ENCODE data around the gene SPRED3. TPM values are rescaled to one million over a fixed set of nuclear protein-coding genes. Genes with fewer than 3 reads are reported as not detected.
A peak's percentile ranks its signal among the peaks of the same experiment; 100 is the strongest.

The SPRED3 gene
- total and polyA plus RNA-seq, 2 donors (not counting 1 experiment from before 2014, with no cell fraction given), result 1.1 to 1.7 TPM

DNA sequence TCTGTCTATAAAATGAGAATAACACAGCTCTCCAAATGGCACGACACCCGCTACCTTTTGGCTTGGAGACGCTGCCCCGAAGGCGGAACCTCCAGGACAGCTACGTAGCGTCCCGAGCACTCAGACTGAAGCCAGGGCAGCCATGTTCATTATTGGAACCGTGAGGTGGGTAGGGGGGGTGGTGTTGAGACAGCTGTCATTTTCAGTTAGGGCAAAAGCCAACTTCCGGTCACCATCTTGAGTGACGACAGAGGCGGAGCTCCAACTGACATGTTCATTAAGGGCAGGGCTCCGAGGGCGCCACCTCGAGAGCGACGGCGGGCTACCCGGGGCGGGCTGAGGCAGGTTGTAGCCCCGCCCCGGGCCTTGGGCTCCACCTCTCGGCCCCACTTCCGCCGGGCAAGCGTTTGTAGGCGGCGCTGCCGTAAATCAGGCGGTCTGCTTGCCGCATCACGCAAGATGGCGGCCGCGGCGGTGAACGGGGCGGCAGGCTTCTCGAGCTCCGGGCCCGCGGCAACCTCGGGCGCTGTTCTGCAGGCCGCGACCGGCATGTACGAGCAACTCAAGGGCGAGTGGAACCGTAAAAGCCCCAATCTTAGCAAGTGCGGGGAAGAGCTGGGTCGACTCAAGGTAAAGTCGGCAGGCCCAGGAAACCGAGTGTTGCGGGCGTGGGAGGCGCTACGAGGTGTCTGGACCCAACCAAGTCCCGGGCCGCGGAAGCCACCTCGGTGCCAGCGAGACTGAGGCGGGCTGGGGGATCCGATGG, 14.0 kb upstream of the SPRED3 start, which contains the start of gene PSMD8:
Gene PSMD8 (plus strand): TSS at position 240 of the 766 bp plus-strand sequence. CDS start 31 bp downstream, at position 271.
- Histone ChIP-seq H3K9me3 (ENCODE audit: control extremely low read depth in 1 of 3, control insufficient read depth in 2 of 3, insufficient read depth in 1 of 3, low read length in 2 of 3) (no peaks in the 10 kb centered on the region), H3K4me1 (ENCODE audit: control insufficient read depth in 2 of 2, insufficient read depth in 2 of 2, low read length in 2 of 2) (peaks cover 17 to 26% of the 10 kb centered on the region in 2 donors), H3K79me2 (ENCODE audit: control insufficient read depth, insufficient read depth, low read length) (peaks cover 40% of the 10 kb centered on the region), H3K27ac (ENCODE audit: low read length in 2 of 2) (peak within 1 kb of the TSS; percentile 88 to 90), H3K9ac (ENCODE audit: low read length) (peak within 1 kb of the TSS; percentile 80), H3K27me3 (replicated peaks in 1 of 4; ENCODE audit: control extremely low read depth in 1 of 4, control insufficient read depth in 3 of 4, insufficient read depth in 4 of 4, low read length in 3 of 4) (peaks cover 0 to 12% (median 0%) of the 10 kb centered on the region in 4 experiments), H3K4me3 (ENCODE audit: control extremely low read depth in 1 of 5, extremely low read depth in 1 of 5, insufficient read depth in 1 of 5, low read depth in 2 of 5, low read length in 4 of 5) (peak within 1 kb of the TSS; percentile 69 to 92 (median 80)), H3K4me2 (replicated peaks; ENCODE audit: low read depth, low read length, poor library complexity, severe bottlenecking) (peak within 1 kb of the TSS; percentile 93), H4K20me1 (ENCODE audit: control insufficient read depth, insufficient read depth, low read length, poor library complexity, severe bottlenecking) (peaks cover 46% of the 10 kb centered on the region), H2AFZ (ENCODE audit: insufficient read depth, low read depth, low read length, poor library complexity, severe bottlenecking) (peak within 1 kb of the TSS; percentile 90), H3K36me3 (replicated peaks in 1 of 2; ENCODE audit: control extremely low read depth in 1 of 2, control insufficient read depth in 1 of 2, extremely low read depth in 1 of 2, insufficient read depth in 2 of 2, low read length in 1 of 2) (peaks cover 0 to 17% of the 10 kb centered on the region in 2 experiments)
- peak; percentile 97 for ATAC-seq (ENCODE audit: low read depth)
- TF ChIP-seq, protein P1, sequence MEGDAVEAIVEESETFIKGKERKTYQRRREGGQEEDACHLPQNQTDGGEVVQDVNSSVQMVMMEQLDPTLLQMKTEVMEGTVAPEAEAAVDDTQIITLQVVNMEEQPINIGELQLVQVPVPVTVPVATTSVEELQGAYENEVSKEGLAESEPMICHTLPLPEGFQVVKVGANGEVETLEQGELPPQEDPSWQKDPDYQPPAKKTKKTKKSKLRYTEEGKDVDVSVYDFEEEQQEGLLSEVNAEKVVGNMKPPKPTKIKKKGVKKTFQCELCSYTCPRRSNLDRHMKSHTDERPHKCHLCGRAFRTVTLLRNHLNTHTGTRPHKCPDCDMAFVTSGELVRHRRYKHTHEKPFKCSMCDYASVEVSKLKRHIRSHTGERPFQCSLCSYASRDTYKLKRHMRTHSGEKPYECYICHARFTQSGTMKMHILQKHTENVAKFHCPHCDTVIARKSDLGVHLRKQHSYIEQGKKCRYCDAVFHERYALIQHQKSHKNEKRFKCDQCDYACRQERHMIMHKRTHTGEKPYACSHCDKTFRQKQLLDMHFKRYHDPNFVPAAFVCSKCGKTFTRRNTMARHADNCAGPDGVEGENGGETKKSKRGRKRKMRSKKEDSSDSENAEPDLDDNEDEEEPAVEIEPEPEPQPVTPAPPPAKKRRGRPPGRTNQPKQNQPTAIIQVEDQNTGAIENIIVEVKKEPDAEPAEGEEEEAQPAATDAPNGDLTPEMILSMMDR (IDR thresholded peaks at IDR 0.05), result peak; percentile 18
- no peak for TF ChIP-seq EZH2 (IDR thresholded peaks at IDR 0.05; ENCODE audit: borderline replicate concordance, insufficient read depth, low read depth, low read length, poor library complexity, severe bottlenecking)
- ChIA-PET POLR2A (interaction anchor here (0.5 to 1.5 kb wide), 15 partner anchors 12 to 1883 kb away, joined by 3 to 14 read pairs (median 5); partner anchors contain the start of genes CATSPERG, EIF3K, FAM98C and GGN), CTCF (interaction anchor here (0.6 to 2.3 kb wide), 24 partner anchors 12 to 559 kb away, joined by 3 to 27 read pairs (median 4); partner anchors contain the start of genes ACTN4, CATSPERG, FAM98C and MRPS12)
- peaks cover 7% of the 10 kb centered on the region for H3K27me3 Mint-ChIP-seq
- peaks cover 26% of the 10 kb centered on the region for H3K4me1 Mint-ChIP-seq
- no peaks in the 10 kb centered on the region for H3K9me3 Mint-ChIP-seq (ENCODE audit: insufficient read depth)
- peak within 1 kb of the TSS; percentile 93 for H3K4me3 Mint-ChIP-seq
- WGBS (ENCODE audit: insufficient coverage), result under 1% methylated on average over 65 of the region's 65 CpGs
- peak; percentile 100 for DNase-seq
- intact Hi-C loops (cut with micrococcal nuclease), result loop anchor here (1.0 to 2.0 kb wide), 12 partner anchors 13 to 1040 kb away; partner anchors contain the start of genes ACTN4, EIF3K, FAM98C and NFKBIB
- H3K27ac Mint-ChIP-seq, result peak within 1 kb of the TSS; percentile 96

All from B cell (primary cell).